DND-41 (cell line): ENCODE results near the gene GRK1.

Experiments
- ATAC-seq: fragments of 200-7000 bp; cut with Tn5 transposase; 3 replicates; pipeline ENCODE4 v1.9.1; 2021; ENCODE audit warnings: low read depth; ENCODE audit not compliant: insufficient read depth
- DNase-seq: peaks from one replicate; pipeline ENCODE4 v3.0.0-alpha.2; 2020
- H2AFZ ChIP-seq: 2 replicates; pipeline ENCODE4 v1.6.0; 2012; ENCODE audit warnings: low read depth, low read length
- H3K27ac ChIP-seq: 2 replicates; pipeline ENCODE4 v1.5.1; 2012; ENCODE audit warnings: low read length, inconsistent platforms
- H3K27me3 ChIP-seq: fragments of 200-600 bp; sonication (generic); 2 replicates; pipeline ENCODE4 v1.6.0; 2012; ENCODE audit warnings: low read length, mild to moderate bottlenecking, inconsistent platforms; ENCODE audit not compliant: insufficient read depth, poor library complexity
- H3K36me3 ChIP-seq: 2 replicates; pipeline ENCODE4 v1.5.1; 2012; ENCODE audit warnings: low read length, inconsistent platforms; ENCODE audit not compliant: insufficient read depth
- H3K4me1 ChIP-seq: 2 replicates; pipeline ENCODE4 v1.5.1; 2012; ENCODE audit warnings: mild to moderate bottlenecking, low read length; ENCODE audit not compliant: insufficient read depth
- H3K4me2 ChIP-seq: 2 replicates; pipeline ENCODE4 v1.6.0; 2012; ENCODE audit warnings: mild to moderate bottlenecking, moderate library complexity, low read length, inconsistent platforms; ENCODE audit not compliant: insufficient read depth
- H3K4me3 ChIP-seq, 2 experiments: fragments of 200-600 bp in 1 of 2; shearing (Covaris generic) in 1 of 2; 2 replicates each; pipeline ENCODE4 v1.5.1; 2012 to 2016; ENCODE audit warnings: inconsistent platforms in 2 of 2, low read length in 2 of 2, mild to moderate bottlenecking in 2 of 2, low read depth in 1 of 2, moderate library complexity in 1 of 2
- H3K79me2 ChIP-seq: 2 replicates; pipeline ENCODE4 v1.6.0; 2012; ENCODE audit warnings: low read length, inconsistent platforms; ENCODE audit not compliant: insufficient read depth
- H3K9ac ChIP-seq: 2 replicates; pipeline ENCODE4 v1.6.0; 2012; ENCODE audit warnings: low read depth, mild to moderate bottlenecking, inconsistent platforms, low read length, moderate library complexity
- H3K9me3 ChIP-seq: 2 replicates; pipeline ENCODE4 v1.5.1; 2012; ENCODE audit warnings: low read length, moderate library complexity, mild to moderate bottlenecking, inconsistent platforms; ENCODE audit not compliant: insufficient read depth, severe bottlenecking
- H4K20me1 ChIP-seq: 2 replicates; pipeline ENCODE4 v1.6.0; 2012; ENCODE audit warnings: low read length; ENCODE audit not compliant: insufficient read depth
- EZH2 ChIP-seq: IDR thresholded peaks from 3 replicates; pipeline ENCODE4 v1.6.1; 2012; ENCODE audit warnings: borderline replicate concordance, low read depth, mild to moderate bottlenecking, moderate library complexity, low read length, inconsistent platforms; ENCODE audit not compliant: severe bottlenecking
- TF ChIP-seq, protein P1 (sequence below): IDR thresholded peaks from 2 replicates; pipeline ENCODE4 v1.5.1; 2012; ENCODE audit warnings: borderline replicate concordance, low read length, moderate library complexity, mild to moderate bottlenecking; ENCODE audit not compliant: poor library complexity, severe bottlenecking; ENCODE audit errors: extremely low read depth

Gene GRK1

DNA sequence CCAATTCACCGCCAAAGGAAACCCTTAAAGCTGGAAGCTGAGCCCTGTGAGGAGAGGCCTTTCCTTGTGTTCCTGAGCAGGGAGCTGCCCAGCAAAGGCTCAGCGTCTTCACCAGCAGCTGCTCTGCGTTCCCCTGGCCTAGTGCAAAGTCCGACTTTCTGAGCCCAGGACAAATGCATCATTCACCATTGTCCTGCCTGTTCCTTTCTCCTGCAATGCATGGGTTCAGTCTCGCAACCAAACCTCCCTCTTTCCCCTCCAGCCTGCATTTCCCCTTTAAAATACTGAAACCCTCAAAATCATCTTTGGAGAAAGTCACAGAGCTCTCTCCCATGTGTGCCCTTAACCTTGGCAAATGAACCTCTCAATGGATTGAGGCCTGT lies 79.1 kb downstream of the GRK1 start:
- no peak overlapping the region for H2AFZ ChIP-seq
- no peak overlapping the region for H3K9ac ChIP-seq
- H3K27ac ChIP-seq: no peak overlapping the region
- TF ChIP-seq, protein P1, sequence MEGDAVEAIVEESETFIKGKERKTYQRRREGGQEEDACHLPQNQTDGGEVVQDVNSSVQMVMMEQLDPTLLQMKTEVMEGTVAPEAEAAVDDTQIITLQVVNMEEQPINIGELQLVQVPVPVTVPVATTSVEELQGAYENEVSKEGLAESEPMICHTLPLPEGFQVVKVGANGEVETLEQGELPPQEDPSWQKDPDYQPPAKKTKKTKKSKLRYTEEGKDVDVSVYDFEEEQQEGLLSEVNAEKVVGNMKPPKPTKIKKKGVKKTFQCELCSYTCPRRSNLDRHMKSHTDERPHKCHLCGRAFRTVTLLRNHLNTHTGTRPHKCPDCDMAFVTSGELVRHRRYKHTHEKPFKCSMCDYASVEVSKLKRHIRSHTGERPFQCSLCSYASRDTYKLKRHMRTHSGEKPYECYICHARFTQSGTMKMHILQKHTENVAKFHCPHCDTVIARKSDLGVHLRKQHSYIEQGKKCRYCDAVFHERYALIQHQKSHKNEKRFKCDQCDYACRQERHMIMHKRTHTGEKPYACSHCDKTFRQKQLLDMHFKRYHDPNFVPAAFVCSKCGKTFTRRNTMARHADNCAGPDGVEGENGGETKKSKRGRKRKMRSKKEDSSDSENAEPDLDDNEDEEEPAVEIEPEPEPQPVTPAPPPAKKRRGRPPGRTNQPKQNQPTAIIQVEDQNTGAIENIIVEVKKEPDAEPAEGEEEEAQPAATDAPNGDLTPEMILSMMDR: no peak
- no peak for TF ChIP-seq EZH2
- H3K4me2 ChIP-seq: no peak overlapping the region
- DNase-seq: no peak
- no peaks in the 10 kb centered on the region for H3K79me2 ChIP-seq
- H3K36me3 ChIP-seq: no peaks in the 10 kb centered on the region
- peaks cover 6% of the 10 kb centered on the region for H3K9me3 ChIP-seq
- peaks cover 14% of the 10 kb centered on the region for H3K4me1 ChIP-seq
- no peak for ATAC-seq
- no peak overlapping the region for H3K4me3 ChIP-seq
- H4K20me1 ChIP-seq: peaks cover 40% of the 10 kb centered on the region
- peaks cover 20% of the 10 kb centered on the region for H3K27me3 ChIP-seq

DNA sequence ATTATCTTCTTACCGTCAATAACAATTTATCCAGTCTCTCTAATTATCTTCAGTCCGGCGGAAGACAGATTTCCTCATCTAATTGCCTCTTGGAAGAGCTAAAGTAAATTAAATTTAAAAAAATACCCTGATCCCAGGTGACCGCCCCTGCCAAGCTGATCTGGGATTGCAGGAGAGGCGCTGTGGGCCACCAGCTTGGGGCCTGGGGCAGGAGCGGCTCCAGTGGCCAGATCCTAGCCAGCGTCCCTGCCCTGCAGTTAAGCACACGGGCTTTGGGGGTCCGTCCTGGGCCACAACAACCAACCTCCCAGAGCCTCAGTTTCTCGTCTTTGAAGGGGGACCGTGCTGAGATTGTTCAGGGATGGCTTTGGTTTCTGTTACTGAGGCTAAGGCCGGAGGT lies 79.7 kb downstream of the GRK1 start:
- TF ChIP-seq, protein P1: no peak
- TF ChIP-seq EZH2: no peak
- peaks cover 15% of the 10 kb centered on the region for H3K27me3 ChIP-seq
- DNase-seq (no peak), ATAC-seq (no peak)
- H3K27ac ChIP-seq: no peak overlapping the region
- H3K9ac ChIP-seq: no peak overlapping the region
- peaks cover 10% of the 10 kb centered on the region for H3K4me1 ChIP-seq
- no peak overlapping the region for H2AFZ ChIP-seq
- peaks cover 37% of the 10 kb centered on the region for H4K20me1 ChIP-seq
- no peaks in the 10 kb centered on the region for H3K36me3 ChIP-seq
- H3K79me2 ChIP-seq: no peaks in the 10 kb centered on the region
- peaks cover 10% of the 10 kb centered on the region for H3K9me3 ChIP-seq
- H3K4me2 ChIP-seq: no peak overlapping the region
- H3K4me3 ChIP-seq: no peak overlapping the region

DNA sequence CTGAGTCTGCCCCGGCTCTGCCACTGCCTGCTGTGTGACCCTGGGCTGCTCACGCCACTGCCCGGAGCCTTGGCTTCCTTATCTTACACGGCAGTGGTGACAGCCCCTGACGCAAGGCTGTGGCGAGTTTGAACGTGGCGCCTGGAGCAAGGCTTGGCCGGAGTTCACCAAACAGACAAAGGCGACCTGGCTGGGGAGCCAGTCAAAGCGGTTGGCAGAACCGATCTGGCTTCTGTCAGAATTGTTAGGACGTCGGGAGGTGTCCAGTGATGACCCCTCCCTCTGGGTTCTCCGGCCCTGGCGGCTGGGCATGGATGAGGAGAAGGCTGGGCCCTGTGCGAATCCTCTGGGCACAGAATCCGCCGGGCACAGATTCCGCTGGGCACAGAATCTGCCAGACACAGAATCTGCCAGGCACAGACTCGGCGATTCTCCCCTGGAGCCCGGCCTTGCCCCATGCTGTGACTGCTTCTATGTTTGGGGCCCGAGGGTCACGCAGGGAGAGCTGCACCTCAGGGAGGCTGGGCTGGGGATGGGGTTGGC lies 80.3 kb downstream of the GRK1 start:
- H3K4me3 ChIP-seq: no peak overlapping the region
- no peak overlapping the region for H3K9ac ChIP-seq
- peaks cover 10% of the 10 kb centered on the region for H3K9me3 ChIP-seq
- H4K20me1 ChIP-seq: peaks cover 30% of the 10 kb centered on the region
- no peak for DNase-seq
- H2AFZ ChIP-seq: no peak overlapping the region
- no peaks in the 10 kb centered on the region for H3K79me2 ChIP-seq
- ATAC-seq: no peak
- peaks cover 3% of the 10 kb centered on the region for H3K4me1 ChIP-seq
- H3K27me3 ChIP-seq: peaks cover 9% of the 10 kb centered on the region
- no peak overlapping the region for H3K4me2 ChIP-seq
- H3K27ac ChIP-seq: no peak overlapping the region
- H3K36me3 ChIP-seq: no peaks in the 10 kb centered on the region
- TF ChIP-seq EZH2: no peak
- TF ChIP-seq, protein P1: no peak
